HEK293T (cell line): ENCODE measurements around the gene STEAP3.

Source experiments
- CTCF ChIA-PET: fragments of 350-600 bp; formaldehyde crosslinking; extraction: SDS; loops from one replicate; lab custom pipeline; 2021; ENCODE audit warnings: antibody characterized with exemption, inconsistent platforms; lab: Yijun Ruan, JAX
- POLR2A ChIA-PET: fragments of 350-600 bp; formaldehyde crosslinking; extraction: SDS; loops from one replicate; lab custom pipeline; 2020; ENCODE audit warnings: antibody characterized with exemption, inconsistent platforms; lab: Yijun Ruan, JAX
- DNase-seq: peaks from one replicate; pipeline ENCODE4 v3.0.0; 2012; ENCODE audit warnings: mixed read lengths; ENCODE audit errors: extremely low spot score
- ARNT ChIP-seq: fragments of 450-650 bp; IDR thresholded peaks from 2 replicates; pipeline ENCODE4 v1.6.1; 2017; ENCODE audit warnings: mild to moderate bottlenecking
- BHLHE40 ChIP-seq: fragments of 450-650 bp; IDR thresholded peaks from 2 replicates; pipeline ENCODE4 v1.6.1; 2016; ENCODE audit warnings: mild to moderate bottlenecking, moderate library complexity, borderline replicate concordance
- CTBP1 ChIP-seq: fragments of 450-650 bp; IDR thresholded peaks from 2 replicates; pipeline ENCODE4 v1.6.1; 2016; ENCODE audit warnings: borderline replicate concordance
- ELF4 ChIP-seq: fragments of 450-650 bp; IDR thresholded peaks from 2 replicates; pipeline ENCODE4 v1.6.1; 2017; ENCODE audit warnings: antibody characterized with exemption
- FOXA1 ChIP-seq: fragments of 450-650 bp; IDR thresholded peaks from 2 replicates; pipeline ENCODE4 v1.6.1; 2016; ENCODE audit warnings: mild to moderate bottlenecking
- FOXK2 ChIP-seq: fragments of 450-650 bp; IDR thresholded peaks from 2 replicates; pipeline ENCODE4 v1.6.1; 2016; ENCODE audit warnings: mild to moderate bottlenecking
- FOXM1 ChIP-seq: fragments of 450-650 bp; IDR thresholded peaks from 2 replicates; pipeline ENCODE4 v1.6.1; 2017; ENCODE audit warnings: mild to moderate bottlenecking, borderline replicate concordance
- HDGF ChIP-seq: fragments of 450-650 bp; IDR thresholded peaks from 2 replicates; pipeline ENCODE4 v1.6.1; 2017; ENCODE audit warnings: antibody characterized with exemption, borderline replicate concordance
- L3MBTL2 ChIP-seq: fragments of 450-650 bp; conservative IDR thresholded peaks from 2 replicates; pipeline ENCODE4 v1.6.1; 2016; ENCODE audit warnings: mild to moderate bottlenecking
- LEF1 ChIP-seq: fragments of 450-650 bp; IDR thresholded peaks from 2 replicates; pipeline ENCODE4 v1.6.1; 2017; ENCODE audit warnings: mild to moderate bottlenecking, borderline replicate concordance
- NFRKB ChIP-seq: fragments of 450-650 bp; IDR thresholded peaks from 2 replicates; pipeline ENCODE4 v1.6.1; 2016; ENCODE audit warnings: mild to moderate bottlenecking, moderate library complexity
- PKNOX1 ChIP-seq: fragments of 450-650 bp; IDR thresholded peaks from 2 replicates; pipeline ENCODE4 v1.6.1; 2016
- SP1 ChIP-seq: fragments of 450-650 bp; IDR thresholded peaks from 2 replicates; pipeline ENCODE4 v1.6.1; 2017
- SUZ12 ChIP-seq: fragments of 450-650 bp; IDR thresholded peaks from 2 replicates; pipeline ENCODE4 v1.6.1; 2016; ENCODE audit warnings: mild to moderate bottlenecking
- TARDBP ChIP-seq: fragments of 450-650 bp; IDR thresholded peaks from 2 replicates; pipeline ENCODE4 v1.6.1; 2016
- ZNF384 ChIP-seq: fragments of 450-650 bp; IDR thresholded peaks from 2 replicates; pipeline ENCODE4 v1.6.1; 2016

STEAP3 gene

GRCh38 chr2:119234021-119235019 is 10.7 kb downstream of the STEAP3 start:
- ChIA-PET POLR2A (interaction anchor here (1.2 kb wide), 1 partner anchor 20 kb away, joined by 4 read pairs; no protein-coding TSS in a partner anchor), CTCF (interaction anchor here (0.6 to 1.2 kb wide), 9 partner anchors 9 to 87 kb away, joined by 3 to 6 read pairs (median 3); no protein-coding TSS in a partner anchor)
- TF ChIP-seq TARDBP (no peak), PKNOX1 (no peak), LEF1 (no peak), FOXA1 (no peak), FOXK2 (no peak), ARNT (no peak), NFRKB (no peak), SUZ12 (no peak), BHLHE40 (no peak), HDGF (no peak), ZNF384 (no peak), ELF4 (no peak), SP1 (no peak), L3MBTL2 (no peak), FOXM1 (no peak), CTBP1 (no peak)
- peak; percentile 43 for DNase-seq

GRCh38 chr2:119236796-119237195 is 13.2 kb downstream of the STEAP3 start:
- DNase-seq = no peak
- POLR2A ChIA-PET = no interaction called here
- TF ChIP-seq CTBP1 = no peak
- no peak for TF ChIP-seq PKNOX1
- no peak for TF ChIP-seq ZNF384
- TF ChIP-seq BHLHE40 = no peak
- no peak for TF ChIP-seq TARDBP
- TF ChIP-seq SP1 = no peak
- TF ChIP-seq FOXM1 = no peak
- TF ChIP-seq L3MBTL2 = no peak
- TF ChIP-seq HDGF = no peak
- no peak for TF ChIP-seq NFRKB
- no peak for TF ChIP-seq FOXK2
- no peak for TF ChIP-seq ELF4
- TF ChIP-seq SUZ12 = no peak
- TF ChIP-seq LEF1 = no peak
- TF ChIP-seq FOXA1 = no peak
- no peak for TF ChIP-seq ARNT
- CTCF ChIA-PET = interaction anchor here (1.2 kb wide), 1 partner anchor 11 kb away, joined by 4 read pairs; no protein-coding TSS in a partner anchor

GRCh38 chr2:119240311-119241204 is 16.9 kb downstream of the STEAP3 start:
- DNase-seq = peak; percentile 62
- TF ChIP-seq CTBP1 (no peak), NFRKB (no peak), SUZ12 (no peak), TARDBP (no peak), ZNF384 (no peak), PKNOX1 (no peak), HDGF (no peak), FOXK2 (no peak), FOXA1 (no peak), ELF4 (no peak), LEF1 (no peak), SP1 (no peak), L3MBTL2 (no peak; the same call in 1 of the 2 replicates), FOXM1 (no peak), ARNT (no peak), BHLHE40 (no peak)
- POLR2A ChIA-PET = interaction anchor here (0.5 to 1.5 kb wide), 4 partner anchors 12 to 25 kb away, joined by 3 to 4 read pairs (median 4); partner anchors contain the start of gene STEAP3
- CTCF ChIA-PET = interaction anchor here (0.8 to 0.9 kb wide), 2 partner anchors 21 to 24 kb away, joined by 3 read pairs; no protein-coding TSS in a partner anchor

- ChIA-PET POLR2A (interaction anchor here (0.5 to 1.5 kb wide), 4 partner anchors 12 to 24 kb away, joined by 3 to 4 read pairs (median 4); partner anchors contain the start of gene STEAP3), CTCF (interaction anchor here (0.8 to 0.9 kb wide), 2 partner anchors 21 to 23 kb away, joined by 3 read pairs; no protein-coding TSS in a partner anchor)
- no peak for DNase-seq
- TF ChIP-seq LEF1 (no peak), SP1 (no peak), BHLHE40 (no peak), ARNT (no peak), TARDBP (no peak), ELF4 (no peak), FOXK2 (no peak), NFRKB (no peak), FOXA1 (no peak), ZNF384 (no peak), HDGF (no peak), PKNOX1 (no peak), FOXM1 (no peak)
These were observed 17.5 kb downstream of the STEAP3 start for GRCh38 chr2:119241205-119241532.
